Limb (tissue), 2 donors: ENCODE results near the gene ADAMTSL1.

Experiments
- DNase-seq, 2 donors: peaks; one replicate each; pipeline ENCODE4 v3.0.0-alpha.2; 2016; ENCODE audit errors: extremely low spot score in 2 of 2

The ADAMTSL1 gene

DNA sequence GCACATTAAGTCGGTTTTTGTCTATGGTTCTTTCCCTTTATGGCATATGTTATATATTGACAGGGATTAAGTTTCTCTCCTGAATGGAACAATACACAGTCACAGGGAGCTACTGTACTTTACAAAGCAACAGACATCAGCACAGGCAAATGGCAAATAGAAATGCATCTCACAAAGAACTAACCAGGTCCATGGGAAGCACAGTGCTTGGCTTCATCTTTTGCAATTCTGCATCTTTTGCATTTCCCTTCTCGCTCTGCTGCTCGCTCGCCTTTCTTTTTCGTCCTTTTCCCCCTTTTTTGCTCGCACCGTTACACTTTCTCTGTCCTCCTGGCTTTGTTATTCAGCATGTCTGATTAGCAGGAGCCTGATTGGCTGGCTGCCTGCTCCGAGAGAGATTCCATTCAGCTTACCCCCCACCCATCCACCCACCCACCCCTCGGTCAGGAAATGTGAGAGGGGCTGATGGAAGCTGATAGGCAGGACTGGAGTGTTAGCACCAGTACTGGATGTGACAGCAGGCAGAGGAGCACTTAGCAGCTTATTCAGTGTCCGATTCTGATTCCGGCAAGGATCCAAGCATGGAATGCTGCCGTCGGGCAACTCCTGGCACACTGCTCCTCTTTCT is at the start of gene ADAMTSL1:
Gene ADAMTSL1, plus strand, starts transcription at position 502 of the 628 bp plus-strand sequence. Its CDS starts 80 bp downstream, at position 582.
- peak; percentile 55 to 83 for DNase-seq

DNA sequence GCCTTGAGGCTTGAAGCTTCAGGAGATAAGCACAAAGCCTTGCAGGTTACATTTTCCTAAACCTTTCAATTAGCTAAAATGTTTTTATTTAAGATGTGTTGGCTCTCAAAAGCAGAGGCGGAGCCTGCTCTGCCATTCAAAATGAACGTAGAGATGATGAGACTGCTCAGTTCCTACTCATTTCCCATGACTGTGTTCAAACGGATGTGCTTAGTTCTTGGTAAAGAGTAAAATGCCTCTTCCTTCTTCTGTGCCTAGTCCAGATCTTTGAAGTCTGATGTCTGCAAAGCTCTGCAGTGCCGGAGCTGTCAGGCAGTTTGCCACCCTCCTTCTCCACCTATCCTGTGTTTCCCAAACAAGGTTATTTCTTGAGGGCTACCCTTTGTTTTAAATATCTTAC is 46.3 kb upstream of the ADAMTSL1 start:
- DNase-seq, result no peak

GRCh38 chr9:18428661-18429060 is 45.3 kb upstream of the ADAMTSL1 start:
- DNase-seq, result no peak

DNA sequence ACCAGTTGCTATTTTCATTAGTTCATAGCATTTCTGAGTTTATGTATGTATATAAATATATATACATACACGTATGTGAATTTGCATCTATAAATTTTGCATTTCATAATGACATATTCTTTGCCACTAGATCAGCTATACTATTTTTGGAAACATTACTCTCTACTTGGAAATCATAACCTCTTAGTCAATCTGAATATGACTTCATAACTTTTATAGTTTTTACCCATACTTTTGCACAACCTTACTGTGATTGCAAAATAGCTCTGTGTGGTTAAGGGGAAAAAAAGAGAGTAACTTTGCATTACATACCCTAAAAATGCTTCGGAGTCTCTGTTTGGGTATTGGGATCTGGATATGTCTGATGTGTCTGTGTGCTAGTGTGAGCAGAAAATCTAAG is 44.9 kb upstream of the ADAMTSL1 start:
- no peak for DNase-seq

DNA sequence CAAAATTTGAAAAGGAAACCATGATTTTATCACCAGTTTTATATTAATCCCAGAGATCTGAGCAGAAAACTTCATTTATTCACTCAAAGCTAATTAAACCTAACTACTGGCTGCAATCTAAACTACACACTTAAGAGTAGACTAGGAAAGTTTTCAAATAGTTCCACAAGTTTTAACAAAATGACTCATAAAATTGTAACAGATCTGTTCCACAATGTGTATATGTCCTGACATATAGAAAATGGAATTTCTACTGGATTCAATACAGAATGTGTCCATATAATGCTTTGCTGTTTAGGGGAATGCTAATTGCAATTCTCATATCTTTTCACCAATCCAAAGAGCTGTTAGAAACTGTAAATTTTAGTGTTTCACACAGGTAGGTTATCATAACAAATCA is 40.3 kb upstream of the ADAMTSL1 start:
- DNase-seq, result no peak

DNA sequence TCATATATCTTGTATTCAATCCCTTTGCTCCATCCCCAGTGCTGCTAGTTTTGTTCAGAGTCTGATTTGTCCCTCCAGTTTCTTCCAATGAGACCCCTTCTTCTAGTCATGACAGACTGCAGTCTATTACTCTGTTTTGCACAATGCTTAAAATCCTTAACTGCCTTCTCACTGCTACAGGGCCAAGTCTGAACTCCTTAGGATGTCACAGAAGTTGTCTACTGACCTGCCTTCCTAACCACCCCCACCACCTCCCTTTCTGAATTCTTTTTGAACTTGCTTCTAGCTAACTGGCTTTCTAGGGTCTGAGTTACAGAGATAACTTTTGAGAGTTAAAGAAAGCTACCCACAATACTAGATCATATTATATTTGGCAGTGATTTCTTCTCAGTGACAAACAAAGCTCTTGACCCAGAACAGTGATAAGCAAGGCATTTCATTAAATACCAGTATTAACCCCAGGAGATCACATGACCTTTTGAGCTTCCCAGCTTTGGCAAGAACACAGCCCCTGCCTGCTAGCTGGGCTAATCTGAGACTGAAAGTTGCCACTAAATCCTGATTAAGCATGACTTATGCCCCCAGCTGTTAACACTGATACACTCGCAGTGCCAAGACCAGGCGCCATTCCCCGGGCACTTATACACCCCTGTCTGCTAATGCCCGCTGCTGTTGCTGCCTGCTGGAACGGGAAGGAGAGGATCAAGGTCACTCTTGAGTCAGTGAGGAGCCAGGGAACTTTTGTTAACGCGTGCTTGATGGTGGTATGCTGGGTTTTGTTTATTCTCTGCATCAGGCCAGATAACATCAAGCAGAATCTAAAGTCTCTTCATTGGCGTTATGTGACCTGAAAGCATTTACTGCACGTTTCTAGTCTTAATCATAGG is 36.4 kb upstream of the ADAMTSL1 start:
- DNase-seq, result no peak

DNA sequence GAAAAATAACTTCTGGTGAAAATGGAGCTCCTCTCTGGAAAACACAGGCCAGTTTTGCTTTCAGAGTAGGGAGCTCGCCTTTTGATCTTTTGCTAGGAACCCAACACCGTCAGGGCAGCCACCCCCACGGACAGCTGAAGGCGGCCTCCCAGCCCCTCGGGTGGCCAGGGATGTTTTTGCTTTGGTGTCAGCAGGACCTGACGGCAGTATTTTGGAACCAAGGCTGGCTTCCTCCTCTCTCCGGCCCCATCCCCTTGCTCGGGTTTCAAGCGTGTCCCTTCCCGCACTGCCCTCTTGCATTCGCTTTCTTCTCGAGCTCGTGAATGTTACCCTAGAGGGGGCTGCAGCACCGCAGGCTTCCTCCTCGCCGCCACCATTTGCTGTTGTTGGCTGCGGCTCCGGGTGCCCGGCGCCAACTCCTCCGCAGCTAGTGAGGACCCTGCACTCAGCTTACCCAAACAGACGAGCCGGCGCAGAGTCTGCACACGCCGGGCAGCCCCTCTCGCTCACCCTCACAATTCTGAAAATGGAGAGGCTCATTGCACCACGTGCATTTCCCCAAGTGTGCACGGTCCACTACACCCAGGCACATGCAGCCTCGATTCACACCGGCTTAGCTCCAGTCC is 35.5 kb upstream of the ADAMTSL1 start:
- DNase-seq, result peak; percentile 58 to 81

- no peak for DNase-seq
Measured at GRCh38 chr9:18438951-18439350, 35.0 kb upstream of the ADAMTSL1 start.

DNA sequence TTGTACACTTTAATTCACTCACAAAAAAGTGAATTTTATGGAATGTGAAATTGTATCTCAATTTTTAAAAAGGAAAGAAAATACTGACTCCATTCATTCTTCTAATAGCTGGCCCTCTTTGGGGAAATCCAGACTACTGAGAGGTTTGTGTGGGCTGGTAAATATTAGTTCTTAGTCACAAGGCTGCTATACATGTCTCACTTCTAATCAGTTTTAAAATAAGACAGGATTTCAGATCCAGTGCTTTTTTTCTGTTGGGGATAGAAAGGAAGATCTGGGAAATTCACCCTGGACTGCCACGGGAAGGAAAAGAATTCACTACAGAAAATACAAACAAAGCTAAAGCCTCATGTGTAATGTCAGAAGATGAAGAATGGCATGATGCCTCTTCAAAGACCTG is 32.7 kb upstream of the ADAMTSL1 start:
- DNase-seq, result no peak

GRCh38 chr9:18442629-18443491 is 31.1 kb upstream of the ADAMTSL1 start:
- DNase-seq, result peak; percentile 77 to 81

DNA sequence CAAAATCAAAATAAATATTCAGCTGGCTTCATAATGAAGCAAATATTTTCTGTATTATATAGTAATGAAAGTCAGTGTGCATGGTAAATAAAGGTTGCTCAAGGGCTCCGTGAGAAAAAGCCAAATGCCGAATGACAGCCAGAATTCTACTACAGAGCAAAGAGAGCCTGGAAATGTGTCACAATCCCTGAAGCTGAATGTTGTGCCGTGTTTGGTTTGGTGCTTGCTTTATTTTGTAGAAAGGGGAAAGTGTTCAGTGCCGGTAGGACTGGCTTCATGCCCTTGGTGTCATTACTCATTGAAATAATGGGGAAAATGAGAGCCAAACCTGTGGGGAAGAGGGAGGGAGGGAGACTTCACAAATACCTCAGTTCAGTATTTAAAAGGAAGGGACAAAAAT is 26.8 kb upstream of the ADAMTSL1 start:
- no peak for DNase-seq

GRCh38 chr9:18447541-18447940 is 26.4 kb upstream of the ADAMTSL1 start:
- DNase-seq, result no peak

DNA sequence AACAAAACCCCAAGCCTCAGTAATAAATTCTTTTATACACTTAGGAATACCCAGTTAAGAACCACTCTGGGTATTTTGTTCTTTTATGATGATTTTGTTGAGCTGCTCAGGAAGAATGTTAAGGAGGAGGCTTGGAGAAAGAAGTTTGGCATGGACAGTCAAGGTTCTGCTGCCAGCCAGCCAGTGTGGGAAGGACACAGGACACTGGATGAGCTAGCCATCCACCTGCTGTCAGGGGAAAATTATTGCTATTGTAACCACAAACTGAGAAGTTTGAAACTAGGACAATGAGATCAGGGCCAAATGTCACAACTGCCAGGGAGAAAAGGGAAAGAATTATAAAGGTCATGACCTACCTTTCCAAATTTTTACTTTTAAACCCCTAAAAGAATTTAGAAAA is 25.9 kb upstream of the ADAMTSL1 start:
- no peak for DNase-seq

- DNase-seq, result no peak
Measured at GRCh38 chr9:18451406-18451805, 22.5 kb upstream of the ADAMTSL1 start.

GRCh38 chr9:18452276-18452675 is 21.7 kb upstream of the ADAMTSL1 start:
- no peak for DNase-seq

GRCh38 chr9:18456624-18457237 is 17.2 kb upstream of the ADAMTSL1 start:
- no peak for DNase-seq

DNA sequence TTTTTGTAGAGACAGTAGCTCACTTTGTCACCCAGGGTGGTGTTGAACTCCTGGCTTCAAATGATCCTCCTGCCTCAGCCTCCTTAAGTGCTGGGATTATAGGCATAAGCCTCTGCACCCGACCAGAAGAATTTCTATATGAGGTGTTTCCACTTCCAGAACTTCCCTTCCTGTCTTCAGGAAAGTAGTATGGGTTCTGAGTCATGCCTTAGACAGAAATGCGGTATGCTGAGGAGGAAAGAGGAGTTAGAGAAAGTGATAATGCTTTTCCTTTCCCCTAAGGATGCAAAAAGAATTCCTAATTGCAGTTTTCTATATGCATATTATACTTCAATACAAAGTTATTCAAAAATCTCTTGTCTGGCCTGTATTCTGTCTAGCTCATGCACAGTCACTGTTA is 16.4 kb upstream of the ADAMTSL1 start:
- no peak for DNase-seq

GRCh38 chr9:18459962-18460584 is 13.9 kb upstream of the ADAMTSL1 start:
- DNase-seq, result no peak

DNA sequence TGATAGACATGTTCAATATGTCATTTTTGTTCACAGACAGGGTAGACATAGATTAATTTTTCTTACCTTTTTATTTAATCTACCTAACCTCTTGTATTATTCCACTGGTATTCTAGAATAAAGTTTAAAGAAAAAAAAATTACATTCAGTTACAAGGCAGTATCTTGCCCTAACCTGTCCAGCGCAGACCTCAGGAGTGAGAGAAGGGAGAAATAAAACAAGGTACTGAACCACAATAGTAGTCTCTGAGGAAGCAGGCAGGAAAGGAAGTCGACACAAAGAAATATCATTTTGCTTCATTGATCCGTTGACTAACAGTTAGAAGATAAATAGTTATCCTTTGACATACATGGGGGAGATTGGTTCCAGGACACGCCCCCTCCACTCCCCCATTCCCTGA is 12.5 kb upstream of the ADAMTSL1 start:
- no peak for DNase-seq

DNA sequence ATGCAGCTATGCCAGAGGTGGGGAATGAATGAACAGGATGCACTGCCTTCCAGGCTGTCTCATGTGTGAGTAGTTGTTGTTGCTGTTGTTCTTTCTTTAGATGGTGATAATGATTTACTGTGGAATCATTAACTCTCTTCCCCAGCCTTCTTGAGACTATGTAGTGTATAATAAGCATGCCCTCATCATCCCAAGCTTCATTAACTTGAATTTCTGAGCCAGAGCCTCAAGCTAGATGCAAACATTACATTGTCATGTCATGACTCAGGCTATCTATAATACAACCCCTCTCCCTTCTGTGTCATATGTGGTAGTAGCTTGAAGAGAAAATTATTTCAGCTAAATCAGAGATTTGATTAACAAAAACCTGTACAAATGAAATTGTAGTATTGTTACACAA is 10.0 kb upstream of the ADAMTSL1 start:
- DNase-seq, result no peak

DNA sequence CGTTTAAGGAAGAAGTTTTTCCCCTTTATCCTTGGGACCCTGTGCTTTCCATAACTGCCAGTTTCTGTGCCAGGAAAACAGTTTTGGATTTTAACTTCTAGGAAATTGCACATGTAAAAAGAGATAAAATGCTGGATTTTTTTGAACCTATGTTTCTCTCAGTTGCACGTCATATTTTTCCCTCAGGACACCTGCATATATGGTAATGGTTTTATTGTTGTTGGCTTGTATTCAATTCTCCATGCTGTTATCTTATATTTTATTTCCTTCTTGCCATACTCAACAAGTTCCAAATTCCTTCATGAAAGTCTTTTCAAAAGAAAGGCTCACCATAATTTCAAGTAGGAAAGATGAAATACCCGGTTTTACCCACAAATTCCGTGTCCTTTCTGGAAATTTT is 7.9 kb upstream of the ADAMTSL1 start:
- DNase-seq, result no peak
